HG02852 (cell line): Measurements from ENCODE around the gene CAMK2B.

Experiments used
- ATAC-seq: cut with Tn5 transposase; IDR thresholded peaks from one replicate; pipeline ENCODE4 v1.9.1; 2021; ENCODE audit warnings: mild to moderate bottlenecking, moderate library complexity; ENCODE audit not compliant: unreplicated experiment

The CAMK2B gene

DNA sequence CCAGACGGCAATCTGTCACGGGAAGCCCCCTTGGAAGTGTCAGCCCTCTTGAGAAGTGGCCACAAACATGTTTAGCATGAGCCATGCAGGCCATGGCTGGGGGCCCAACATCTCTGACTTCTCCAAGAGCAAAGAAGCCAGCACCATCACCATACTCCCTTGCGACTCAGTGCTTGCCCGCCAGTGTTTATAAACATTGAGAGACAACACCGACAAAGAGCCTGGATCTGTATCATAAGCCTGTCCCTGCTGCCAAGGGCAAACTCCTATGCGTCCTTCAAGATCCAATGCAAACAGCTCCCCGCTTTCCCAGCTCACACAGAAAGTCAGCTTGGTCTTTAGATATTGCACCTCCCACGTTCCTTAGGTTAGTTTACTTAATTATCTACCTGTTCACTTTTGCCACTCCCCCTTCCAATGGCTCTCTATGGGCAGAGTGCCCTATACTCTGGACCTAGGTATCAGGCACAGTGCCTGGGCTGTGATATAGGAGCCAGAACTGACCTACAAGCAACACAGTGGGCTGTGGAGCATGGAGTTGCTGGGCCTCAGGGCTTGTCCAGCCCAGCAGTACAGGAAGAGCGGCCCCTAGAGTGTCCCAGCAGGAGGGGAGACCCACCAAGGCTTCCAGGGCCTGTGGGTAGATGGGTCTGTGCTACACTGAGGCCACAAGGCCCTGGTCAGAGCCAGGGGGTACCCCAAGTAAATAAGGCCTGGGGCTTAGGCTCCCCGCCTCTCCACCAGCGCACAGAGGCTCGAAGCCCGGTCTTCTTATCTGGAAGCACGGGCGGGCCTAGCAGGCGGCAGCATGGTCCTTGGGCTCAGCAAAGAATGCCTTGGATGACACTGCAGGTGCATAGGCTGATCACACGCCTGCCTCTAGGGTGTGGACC, 37.7 kb downstream of the CAMK2B start:
- ATAC-seq, result no peak

DNA sequence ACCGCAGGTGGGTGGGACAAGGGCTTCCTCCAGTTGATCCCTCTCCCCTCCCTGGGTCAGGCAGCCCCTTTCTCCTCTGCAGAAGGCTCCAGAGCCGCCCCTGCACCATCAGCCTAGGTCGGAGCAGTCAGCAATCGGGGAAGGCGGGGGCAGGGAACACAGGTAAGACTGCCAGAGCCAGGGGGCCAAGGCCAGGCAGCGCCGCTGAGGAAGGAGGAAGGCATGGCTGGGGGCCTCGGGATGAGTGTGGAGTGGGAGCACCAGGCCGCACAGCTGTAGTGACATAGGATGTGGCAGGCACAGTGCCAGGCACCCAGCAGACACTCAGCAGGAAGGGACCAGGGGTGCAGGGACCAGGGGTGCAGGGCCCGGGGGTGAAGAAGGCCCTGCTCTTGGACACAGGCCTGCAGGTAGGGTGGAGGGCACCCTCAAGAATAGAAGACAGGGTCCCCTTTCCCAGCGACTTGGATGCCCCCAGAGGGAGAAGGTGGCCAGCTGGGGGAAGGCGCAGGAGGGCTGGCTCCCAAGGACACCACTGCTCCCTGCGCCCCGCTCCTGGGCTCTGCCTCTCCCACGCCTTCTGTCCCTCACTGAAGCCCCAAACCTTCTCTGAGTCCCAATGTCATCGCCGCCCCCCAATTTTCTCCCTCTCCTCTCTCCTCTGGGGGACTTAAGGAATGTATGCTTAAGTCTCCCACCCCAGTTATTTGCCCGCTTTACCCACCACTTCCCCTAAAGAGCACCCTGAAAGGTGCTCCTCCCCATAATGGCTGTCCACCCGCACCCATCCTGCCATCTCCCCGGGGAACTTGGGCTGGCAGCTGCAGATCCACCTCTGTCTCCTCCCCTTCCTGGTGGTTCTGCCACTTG, 38.5 kb downstream of the CAMK2B start:
- ATAC-seq, result no peak

DNA sequence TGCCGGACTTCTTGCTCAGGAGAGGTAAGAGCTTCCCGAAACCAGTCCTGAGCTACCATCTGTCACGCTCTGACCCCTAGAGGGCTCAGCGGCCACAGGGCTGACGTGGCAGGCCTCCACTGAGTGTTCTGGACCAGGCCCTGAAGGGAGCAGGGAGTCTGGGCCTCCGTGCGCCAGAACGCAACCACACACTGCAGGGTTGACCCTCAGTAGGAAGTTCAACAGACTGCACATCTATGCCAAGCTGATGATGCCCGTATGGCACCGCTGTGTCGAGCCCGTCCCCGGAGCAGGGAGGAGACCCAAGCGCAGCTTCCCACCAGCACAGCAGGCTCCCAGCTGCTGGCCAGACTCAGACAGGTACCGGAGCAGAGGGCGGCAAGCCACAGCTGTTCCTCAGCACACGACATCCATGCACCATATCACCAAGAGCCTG, 39.2 kb downstream of the CAMK2B start:
- no peak for ATAC-seq

DNA sequence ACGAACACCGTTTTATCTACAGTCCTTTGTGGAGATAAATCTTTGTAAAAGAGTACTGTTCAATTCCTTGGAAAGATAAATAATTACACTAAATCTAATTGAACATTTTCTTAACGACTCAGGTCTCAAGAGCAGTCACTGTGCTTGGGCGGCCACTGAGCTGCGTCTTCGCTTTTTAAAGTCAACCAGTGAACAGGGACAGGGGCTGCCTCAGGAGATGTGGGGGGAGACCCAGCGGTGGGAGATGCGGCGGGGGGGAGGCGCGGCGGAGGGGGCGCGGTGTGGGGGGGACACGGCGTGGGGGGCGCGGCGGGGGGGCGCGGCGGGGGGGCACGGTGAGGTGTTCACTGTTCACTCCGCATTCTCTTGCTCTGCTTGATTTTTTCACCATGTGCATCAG, 39.8 kb downstream of the CAMK2B start:
- ATAC-seq, result no peak

DNA sequence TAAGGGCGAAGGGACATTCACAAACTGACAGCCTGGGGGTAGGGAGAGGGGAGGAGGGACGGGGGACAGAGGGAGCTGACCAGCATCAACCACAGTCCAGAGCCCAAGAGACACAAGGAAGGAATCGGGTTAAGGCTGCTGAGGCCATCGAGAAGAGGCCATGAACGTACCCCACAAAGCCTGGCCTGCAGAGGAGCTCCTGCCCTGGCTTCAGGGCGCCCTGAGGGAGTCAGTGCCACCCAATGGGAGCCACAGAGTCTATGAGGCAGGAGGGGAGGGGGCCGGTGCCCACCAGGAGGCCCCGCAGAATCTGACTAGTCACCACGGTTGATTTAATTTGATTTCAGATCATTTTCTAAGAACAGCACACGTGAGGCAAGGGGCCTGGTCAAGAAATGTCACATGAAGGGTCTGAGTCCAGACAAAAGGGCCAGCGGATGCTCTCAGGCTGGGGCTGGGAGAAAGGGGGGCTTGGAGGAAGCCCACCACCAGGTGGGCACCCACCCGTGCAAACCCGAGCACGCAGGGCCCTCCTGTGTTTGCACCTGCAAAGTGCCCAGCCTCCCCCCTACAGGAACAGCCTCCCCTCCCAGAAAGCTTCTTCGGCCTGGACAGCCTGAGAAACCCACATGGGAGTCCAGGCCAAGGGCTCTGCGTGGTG, 40.4 kb downstream of the CAMK2B start:
- no peak for ATAC-seq

DNA sequence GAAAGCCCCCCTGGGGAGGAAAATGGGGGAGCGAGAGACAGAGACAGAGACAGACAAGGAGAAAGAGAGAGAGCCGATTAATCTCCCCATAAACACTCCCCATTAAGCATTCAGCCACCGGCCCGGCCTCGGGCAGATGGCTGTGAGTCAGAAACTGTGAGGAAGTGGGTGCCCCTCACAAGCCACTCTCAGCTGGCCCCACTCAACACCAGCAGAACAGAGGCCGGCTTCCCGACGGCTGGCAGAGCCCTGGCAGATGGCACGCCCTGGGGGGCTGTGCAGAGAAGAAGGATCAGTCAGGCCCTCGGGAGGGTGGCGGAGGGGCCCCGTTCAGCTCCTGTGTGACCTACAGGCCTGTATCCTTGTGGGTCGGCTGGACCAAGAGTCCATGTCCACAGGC, 41.2 kb downstream of the CAMK2B start:
- ATAC-seq, result no peak

DNA sequence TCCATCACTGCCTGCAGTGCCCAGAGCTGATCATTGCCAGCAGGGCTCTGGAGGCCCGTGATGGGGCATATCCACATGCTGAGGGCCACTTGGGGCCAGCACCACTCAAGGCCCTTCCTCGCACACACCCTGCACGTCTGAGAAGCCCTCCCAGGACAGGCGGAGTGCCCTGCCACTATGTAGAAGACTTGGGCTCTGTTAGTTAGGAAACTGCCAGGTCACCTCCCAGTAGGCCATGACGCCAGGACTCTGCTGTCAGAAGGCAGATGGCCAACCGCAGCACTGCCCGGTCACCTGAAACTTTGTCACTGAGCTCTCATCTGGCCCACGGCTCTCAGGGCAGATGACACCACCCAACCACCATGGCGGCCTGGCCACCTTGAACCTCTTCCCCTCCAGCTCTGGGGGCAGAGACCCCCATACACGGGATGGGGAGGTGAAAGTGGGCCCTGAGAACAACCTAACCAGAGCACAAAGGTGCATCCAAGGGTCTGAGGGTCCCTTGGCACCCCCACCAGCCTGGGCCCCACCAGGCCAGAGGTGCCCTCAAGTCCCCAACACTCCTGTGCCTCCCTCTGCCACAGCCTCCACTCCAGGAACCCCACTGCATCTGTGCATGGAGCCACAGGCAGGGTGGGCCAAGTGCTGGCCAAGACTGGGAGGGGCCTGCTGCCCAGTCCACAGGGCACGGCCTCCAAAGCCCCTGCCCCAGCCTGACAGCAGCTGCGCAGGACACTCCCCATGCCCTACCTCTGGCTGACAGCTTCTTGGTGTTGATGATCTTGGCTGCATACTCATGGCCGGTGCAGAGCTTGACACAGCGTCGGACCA, 41.8 kb downstream of the CAMK2B start:
- no peak for ATAC-seq

DNA sequence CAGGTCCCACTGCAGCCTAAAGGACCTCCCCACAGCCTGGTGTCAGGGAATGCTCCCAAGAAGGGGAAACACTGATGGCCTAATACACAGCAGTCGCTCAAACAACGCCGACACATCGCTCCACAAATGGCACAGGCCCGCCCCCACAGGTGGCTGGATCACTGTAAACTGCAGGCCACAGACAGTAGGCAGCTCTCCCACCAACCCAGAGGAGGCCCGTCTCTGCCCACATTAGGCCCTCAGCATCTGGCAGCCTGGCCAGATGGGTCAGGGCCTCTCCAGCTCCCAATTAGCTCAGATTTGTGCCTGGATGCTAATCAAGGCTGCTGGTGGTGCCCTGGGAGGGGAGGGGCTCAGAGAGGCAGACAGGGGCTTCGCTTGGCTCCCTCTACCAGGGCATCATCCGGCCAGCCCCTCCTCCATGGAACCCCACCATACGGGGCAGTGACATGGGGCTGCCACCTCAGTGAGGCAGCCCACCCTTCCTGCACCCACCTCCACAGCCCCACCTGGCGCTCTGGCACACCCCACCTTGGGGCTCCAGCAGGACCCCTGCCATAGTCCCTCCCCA, 42.7 kb downstream of the CAMK2B start:
- no peak for ATAC-seq

DNA sequence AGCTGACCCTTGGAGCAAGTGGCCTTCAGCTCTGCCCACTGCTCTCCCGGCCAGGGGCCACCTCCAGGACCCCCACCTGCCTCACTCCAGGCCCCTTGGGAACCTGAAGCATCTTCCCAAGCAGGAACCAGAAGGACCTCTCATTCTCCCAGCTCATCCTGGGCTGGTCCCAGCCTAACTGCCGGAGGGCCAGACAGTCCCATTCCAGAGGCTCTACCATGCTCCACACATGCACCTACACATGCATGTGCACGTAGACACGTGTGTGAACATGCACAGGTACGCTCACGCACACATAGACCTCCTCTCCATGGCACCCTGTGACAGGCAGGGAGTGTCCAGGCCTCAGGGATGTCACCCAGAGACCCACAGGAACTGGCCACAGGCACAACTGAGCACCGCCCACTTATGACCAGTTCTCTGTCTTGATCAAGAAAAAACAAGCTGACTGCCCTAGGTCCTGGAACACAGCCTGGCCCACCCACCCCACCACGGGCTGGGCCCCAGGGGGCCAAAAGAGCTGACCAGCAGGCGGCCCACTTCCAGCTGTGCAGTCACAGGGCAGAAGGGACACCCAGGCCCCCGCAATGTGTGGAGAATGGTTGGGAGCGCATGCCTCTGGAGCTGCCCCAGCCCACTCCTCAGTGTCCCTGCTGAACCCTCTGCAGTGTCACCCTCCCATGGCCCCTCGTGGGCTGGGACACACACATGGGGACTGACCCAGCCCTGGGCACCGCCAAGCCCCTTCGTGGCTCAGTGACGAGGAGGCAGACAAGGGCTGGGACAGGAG, 43.4 kb downstream of the CAMK2B start:
- no peak for ATAC-seq

DNA sequence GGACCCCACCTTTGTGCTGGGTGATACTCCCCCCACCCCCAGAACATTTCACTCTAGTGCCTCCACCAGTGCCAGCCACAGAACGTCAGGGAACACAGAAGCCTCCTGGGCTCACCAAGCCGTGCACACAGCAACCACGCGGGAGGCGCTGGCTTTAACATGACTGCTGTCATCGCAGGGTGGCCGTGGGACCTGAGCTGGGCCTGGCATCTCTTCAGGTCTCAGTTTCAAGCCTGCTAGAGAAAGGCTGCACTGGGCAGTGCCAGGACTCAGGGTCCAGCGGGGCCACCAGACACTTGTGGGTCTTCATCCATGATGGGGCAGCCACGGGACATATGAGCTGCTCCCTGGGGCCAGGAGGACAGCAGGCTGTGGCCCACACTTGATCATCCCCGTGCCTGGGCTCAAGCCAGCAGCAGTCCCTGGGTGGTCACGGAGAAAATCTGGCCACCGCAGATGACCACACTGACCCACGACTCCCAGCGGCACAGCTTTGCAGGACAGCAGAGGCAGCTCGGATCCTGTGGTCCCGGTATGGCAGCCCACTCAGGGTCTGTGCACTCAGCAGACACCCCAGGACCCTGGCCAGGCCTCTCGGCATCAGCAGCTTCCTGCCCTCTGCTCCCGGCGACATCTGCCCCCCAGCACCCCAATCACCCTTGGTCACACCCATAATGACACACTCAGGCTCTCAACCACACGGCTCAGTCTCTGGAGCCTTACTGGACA, 44.2 kb downstream of the CAMK2B start:
- ATAC-seq, result no peak

DNA sequence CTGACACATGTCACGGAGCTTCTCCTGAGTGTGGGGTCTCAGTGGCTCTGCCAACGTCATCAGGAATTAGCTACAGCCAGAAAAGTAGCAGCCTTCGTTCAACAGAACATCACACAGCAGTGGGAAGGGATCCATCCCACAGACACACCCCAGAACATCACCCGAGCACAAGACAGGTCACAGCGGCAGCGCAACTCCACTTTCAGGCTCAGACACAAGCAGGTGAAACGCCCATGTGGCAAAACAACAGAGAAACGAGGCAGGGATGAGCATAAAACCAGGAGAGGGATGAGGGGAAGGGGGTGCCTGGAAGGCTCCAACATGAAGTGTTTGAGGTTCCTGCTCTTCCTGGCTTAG, 44.8 kb downstream of the CAMK2B start:
- no peak for ATAC-seq

DNA sequence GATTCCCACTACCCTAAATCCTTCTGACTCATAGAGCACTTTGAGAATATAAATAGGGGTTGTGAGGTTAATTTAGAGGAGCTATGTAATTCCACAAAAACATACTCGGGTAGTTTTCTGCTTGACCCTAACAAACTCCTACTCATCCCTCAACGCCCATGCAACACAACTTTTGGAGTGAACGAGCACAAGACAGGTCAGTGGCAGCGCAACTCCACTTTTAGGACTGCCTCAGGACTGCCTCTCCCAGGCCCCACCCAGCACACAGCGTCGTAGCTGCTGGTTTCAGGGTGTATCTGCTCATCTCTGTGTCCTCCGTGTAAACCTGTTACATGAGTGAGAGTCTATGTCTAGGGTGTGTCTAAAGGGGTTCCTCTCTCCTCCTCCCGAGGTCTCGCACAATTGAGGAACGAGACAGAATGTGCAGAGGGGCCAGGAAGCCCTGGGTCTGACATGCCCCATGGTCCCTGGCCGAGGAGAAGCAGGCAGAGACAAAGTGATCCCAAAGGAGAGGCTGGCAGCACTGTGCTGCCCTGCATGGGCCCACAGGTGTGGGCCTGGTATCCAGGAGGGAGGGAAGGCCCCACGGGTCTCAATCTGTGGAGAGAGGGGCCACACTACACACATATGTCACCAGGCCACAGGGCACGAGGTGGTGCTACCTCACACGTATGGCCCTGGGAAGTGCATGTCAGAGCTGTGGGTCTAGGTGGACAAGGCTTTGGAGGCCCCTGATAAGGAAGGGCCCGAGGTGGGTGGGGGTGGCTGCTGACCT, 45.5 kb downstream of the CAMK2B start:
- no peak for ATAC-seq

DNA sequence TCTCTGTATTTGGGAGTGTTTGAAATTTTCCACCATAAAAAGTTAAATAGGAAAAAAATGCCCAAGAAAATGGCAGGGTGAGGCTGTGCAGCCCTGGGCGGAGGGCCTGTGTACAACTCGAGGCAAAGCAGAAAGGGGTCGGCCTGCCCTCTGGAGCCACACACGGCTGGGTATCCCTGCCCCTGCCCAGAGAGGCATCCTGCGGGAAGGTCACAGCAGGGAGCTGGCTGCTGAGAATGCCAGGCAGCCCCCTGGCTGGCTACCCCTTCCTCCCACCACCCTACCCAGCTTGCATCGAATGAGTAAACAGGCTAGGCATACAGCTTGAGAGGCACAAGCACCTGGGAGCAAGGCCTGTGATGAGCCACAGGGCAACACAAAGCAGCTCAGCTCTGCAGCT, 46.1 kb downstream of the CAMK2B start:
- ATAC-seq, result no peak

DNA sequence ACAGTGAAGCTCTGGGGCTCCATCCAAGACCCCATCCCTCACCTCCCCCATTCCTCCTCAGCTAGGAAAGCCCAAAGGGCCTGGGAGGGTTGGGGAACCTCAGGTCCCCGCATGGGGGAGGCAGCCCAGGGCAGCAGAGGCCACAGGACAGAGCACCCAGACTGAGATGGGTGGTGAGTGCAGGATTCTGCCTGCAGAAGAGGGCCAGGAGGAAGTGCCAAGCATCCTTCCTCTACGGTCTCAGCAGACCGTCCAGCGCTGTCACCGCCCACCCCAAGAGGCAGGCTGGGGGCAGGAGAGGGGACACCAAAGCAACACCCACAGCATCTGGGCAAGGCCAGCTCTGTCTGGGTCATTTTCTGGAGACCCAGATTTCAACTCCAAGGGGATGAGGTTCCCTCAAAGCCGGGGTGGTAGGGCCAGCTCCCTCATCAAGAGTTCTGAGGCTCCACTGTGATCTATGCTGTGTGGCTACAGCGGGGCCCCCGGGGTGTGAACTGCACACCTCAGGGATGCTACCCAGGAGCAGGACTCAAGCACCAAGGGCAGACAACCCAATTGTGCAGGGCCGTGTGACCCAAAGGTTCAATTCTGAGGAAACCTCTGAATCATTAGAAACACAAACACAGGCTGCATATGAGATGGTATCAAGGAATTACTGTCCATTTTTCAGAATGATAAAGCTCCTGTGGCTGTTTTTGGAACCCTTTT, 46.8 kb downstream of the CAMK2B start:
- ATAC-seq, result no peak

DNA sequence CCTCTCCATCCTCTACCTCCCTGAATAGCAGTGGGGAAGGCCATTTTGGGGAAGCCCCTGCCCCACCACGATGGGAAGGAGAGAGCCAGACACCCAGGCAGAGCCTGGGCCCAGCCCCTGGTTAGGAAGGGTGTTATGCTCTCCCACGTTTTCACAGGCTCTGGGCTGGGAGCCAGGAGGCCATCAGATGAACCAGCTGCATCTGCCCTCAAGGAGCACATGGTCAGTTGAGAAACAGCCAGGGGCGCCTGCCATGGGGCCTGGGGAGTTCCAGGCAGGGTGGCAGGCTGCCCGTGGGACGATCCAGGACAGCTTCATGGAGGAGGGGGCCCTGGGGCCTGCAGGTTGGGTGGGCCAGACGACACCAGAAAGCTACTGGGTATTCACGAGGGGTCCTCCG, 47.5 kb downstream of the CAMK2B start:
- ATAC-seq, result no peak

DNA sequence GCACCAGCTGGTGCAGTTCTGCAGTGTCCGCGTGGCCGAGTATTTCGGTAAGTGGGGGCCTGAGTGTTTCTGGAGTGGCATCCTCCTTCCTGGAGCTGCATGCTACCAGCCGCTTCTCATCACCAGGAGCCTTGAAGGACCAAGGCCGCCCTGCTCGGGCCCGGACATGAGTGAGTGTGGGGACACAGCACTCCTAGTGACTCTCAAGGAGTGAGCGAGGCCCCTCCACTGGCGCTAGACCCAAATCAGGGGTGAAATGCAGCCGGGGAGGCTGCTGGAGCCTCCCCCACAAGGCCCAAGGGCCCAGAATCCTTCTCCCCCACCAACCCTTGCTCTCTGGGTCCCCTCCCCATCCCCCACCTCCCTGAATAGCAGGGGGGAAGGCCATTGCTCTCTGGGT, 48.0 kb downstream of the CAMK2B start:
- ATAC-seq, result no peak

DNA sequence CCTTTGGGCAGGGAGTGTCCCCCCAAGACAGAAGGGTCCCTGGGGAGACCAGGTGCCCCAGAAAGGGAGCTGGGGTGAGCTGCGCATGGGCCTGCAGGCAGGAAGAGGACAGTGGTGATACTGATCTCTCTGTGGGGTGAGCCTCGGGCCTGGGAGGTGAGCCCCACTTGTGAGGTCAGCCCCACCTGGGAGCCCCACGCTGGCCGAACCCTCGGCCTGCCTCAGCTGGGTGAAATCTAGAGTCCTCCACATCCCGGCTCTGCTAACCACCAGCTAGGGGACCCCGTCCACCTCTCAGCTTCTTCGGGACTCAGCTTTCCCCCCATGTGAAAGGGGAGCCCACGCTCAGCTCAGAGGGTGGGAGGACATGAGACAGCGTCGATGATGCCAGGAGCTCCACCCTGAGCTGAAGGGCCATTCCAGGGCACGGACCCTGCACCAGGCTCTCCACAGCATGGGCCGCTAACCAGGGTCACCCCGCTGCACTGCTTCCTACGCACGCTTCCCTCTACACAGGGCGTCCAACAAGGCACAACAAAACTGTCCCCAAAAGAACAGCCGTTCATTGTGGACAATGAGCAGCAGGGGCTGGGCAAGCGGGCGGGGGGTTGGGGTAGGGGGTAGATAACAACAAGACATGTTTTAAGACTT, 48.7 kb downstream of the CAMK2B start:
- ATAC-seq, result no peak
